ENCODE data around the gene SLC7A6OS. TPM values are rescaled to one million over a fixed set of nuclear protein-coding genes. Genes with fewer than 3 reads are reported as not detected.

The SLC7A6OS gene
- polyA plus RNA-seq, 3 donors = 9.3 to 10.5 (median 9.7) TPM

DNA sequence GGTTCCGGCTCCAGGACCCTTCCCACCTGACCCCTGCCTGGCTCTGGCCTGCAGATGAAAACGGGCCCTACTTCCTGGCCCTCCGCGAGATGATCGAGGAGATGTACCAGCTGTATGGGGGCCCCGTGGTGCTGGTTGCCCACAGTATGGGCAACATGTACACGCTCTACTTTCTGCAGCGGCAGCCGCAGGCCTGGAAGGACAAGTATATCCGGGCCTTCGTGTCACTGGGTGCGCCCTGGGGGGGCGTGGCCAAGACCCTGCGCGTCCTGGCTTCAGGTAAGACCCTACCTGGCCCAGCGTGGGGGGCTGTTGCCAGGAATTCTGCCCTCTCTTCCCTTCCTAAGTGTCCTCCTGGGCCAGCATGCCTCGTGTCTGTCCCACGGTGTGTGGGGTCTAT lies 55.0 kb downstream of the SLC7A6OS start:
- intact Hi-C loops (cut with micrococcal nuclease) = no loop called here
- no peak overlapping the region for H3K4me3 Mint-ChIP-seq

DNA sequence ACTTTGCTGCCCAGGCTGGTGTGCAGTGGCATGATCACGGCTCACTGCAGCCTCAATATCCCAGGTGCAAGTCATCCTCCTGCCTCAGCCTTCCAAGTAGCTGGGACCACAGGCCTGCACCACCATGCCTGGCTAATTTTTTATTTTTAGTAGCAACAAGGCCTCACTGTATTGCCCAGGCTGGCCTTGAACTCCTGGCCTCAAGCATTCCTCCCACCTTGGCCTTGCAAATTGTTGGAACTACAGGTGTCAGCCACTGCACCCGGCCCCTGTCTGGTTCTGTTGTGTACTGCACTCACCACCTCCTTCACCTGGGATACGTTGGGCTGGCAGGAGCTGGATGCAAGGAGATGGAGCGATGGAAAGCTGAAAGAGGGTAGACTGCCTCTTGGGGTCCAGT lies 57.0 kb downstream of the SLC7A6OS start:
- no peaks in the 10 kb centered on the region for H3K27me3 ChIP-seq (ENCODE audit: control insufficient read depth in 2 of 2, insufficient read depth in 2 of 2, low read length in 2 of 2)
- intact Hi-C loops (cut with micrococcal nuclease) = no loop called here
- no peak for DNase-seq
- H3K79me2 ChIP-seq (ENCODE audit: insufficient read depth, low read length) = peaks cover 1% of the 10 kb centered on the region
- H3K27ac ChIP-seq (ENCODE audit: low read depth in 1 of 2, low read length in 2 of 2) = no peak overlapping the region
- Mint-ChIP-seq H3K36me3 (peaks cover 69 to 86% of the 10 kb centered on the region in 2 donors), H3K27ac (peak overlapping the region in 1 of 7 donors; percentile 6), H3K4me1 (peaks cover 29% of the 10 kb centered on the region), H3K4me3 (no peak overlapping the region), H3K9me3 (peaks cover 0 to 2% (median 0%) of the 10 kb centered on the region in 7 donors), H3K27me3 (ENCODE audit: low read depth in 3 of 3) (peaks cover 0 to 2% (median 0%) of the 10 kb centered on the region in 3 donors)
- H3K9me3 ChIP-seq (replicated peaks in 1 of 2; ENCODE audit: control insufficient read depth in 1 of 2, insufficient read depth in 1 of 2, low read length in 2 of 2) = no peaks in the 10 kb centered on the region
- peaks cover 55 to 79% of the 10 kb centered on the region in 2 donors for H3K36me3 ChIP-seq (replicated peaks in 1 of 2; ENCODE audit: control insufficient read depth in 1 of 2, insufficient read depth in 2 of 2, low read length in 2 of 2)
- H4K20me1 ChIP-seq (ENCODE audit: insufficient read depth, low read length) = peaks cover 8% of the 10 kb centered on the region
- TF ChIP-seq, protein P1, sequence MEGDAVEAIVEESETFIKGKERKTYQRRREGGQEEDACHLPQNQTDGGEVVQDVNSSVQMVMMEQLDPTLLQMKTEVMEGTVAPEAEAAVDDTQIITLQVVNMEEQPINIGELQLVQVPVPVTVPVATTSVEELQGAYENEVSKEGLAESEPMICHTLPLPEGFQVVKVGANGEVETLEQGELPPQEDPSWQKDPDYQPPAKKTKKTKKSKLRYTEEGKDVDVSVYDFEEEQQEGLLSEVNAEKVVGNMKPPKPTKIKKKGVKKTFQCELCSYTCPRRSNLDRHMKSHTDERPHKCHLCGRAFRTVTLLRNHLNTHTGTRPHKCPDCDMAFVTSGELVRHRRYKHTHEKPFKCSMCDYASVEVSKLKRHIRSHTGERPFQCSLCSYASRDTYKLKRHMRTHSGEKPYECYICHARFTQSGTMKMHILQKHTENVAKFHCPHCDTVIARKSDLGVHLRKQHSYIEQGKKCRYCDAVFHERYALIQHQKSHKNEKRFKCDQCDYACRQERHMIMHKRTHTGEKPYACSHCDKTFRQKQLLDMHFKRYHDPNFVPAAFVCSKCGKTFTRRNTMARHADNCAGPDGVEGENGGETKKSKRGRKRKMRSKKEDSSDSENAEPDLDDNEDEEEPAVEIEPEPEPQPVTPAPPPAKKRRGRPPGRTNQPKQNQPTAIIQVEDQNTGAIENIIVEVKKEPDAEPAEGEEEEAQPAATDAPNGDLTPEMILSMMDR (IDR thresholded peaks at IDR 0.05) = no peak
- 80% methylated on average over 1 of the region's 4 CpGs for WGBS (ENCODE audit: insufficient coverage)
- no peak overlapping the region for H3K9ac ChIP-seq (ENCODE audit: insufficient read depth, low read length, poor library complexity, severe bottlenecking)
- peaks cover 22 to 23% of the 10 kb centered on the region in 2 donors for H3K4me1 ChIP-seq (ENCODE audit: control insufficient read depth in 1 of 2, insufficient read depth in 2 of 2, low read length in 2 of 2)
- no peak overlapping the region for H2AFZ ChIP-seq (ENCODE audit: insufficient read depth, low read depth, low read length, poor library complexity, severe bottlenecking)
- H3K4me3 ChIP-seq (replicated peaks in 1 of 3; ENCODE audit: low read depth in 2 of 3, low read length in 3 of 3) = no peak overlapping the region
- H3K4me2 ChIP-seq (replicated peaks; ENCODE audit: extremely low read depth, low read length, poor library complexity, severe bottlenecking) = no peak overlapping the region

More for the DNA sequence above, 55.0 kb downstream of the SLC7A6OS start:
- DNase-seq = no peak
- peaks cover 21 to 22% of the 10 kb centered on the region in 2 donors for H3K4me1 ChIP-seq (ENCODE audit: control insufficient read depth in 1 of 2, insufficient read depth in 2 of 2, low read length in 2 of 2)
- TF ChIP-seq, protein P1 (IDR thresholded peaks at IDR 0.05) = no peak
- Mint-ChIP-seq H3K4me1 (peaks cover 23% of the 10 kb centered on the region), H3K9me3 (no peaks in the 10 kb centered on the region), H3K36me3 (peaks cover 66 to 86% of the 10 kb centered on the region in 2 donors), H3K27ac (peak overlapping the region in 2 of 7 donors; percentile 26 to 33), H3K27me3 (ENCODE audit: low read depth in 3 of 3) (peaks cover 0 to 2% (median 0%) of the 10 kb centered on the region in 3 donors)
- no peaks in the 10 kb centered on the region for H3K79me2 ChIP-seq (ENCODE audit: insufficient read depth, low read length)
- peaks cover 18% of the 10 kb centered on the region for H4K20me1 ChIP-seq (ENCODE audit: insufficient read depth, low read length)
- no peak overlapping the region for H3K4me3 ChIP-seq (replicated peaks in 1 of 3; ENCODE audit: low read depth in 2 of 3, low read length in 3 of 3)
- WGBS (ENCODE audit: insufficient coverage) = 98% methylated on average over 18 of the region's 18 CpGs
- H3K9me3 ChIP-seq (replicated peaks in 1 of 2; ENCODE audit: control insufficient read depth in 1 of 2, insufficient read depth in 1 of 2, low read length in 2 of 2) = no peaks in the 10 kb centered on the region
- no peak overlapping the region for H2AFZ ChIP-seq (ENCODE audit: insufficient read depth, low read depth, low read length, poor library complexity, severe bottlenecking)
- no peak overlapping the region for H3K4me2 ChIP-seq (replicated peaks; ENCODE audit: extremely low read depth, low read length, poor library complexity, severe bottlenecking)
- peaks cover 64 to 81% of the 10 kb centered on the region in 2 donors for H3K36me3 ChIP-seq (replicated peaks in 1 of 2; ENCODE audit: control insufficient read depth in 1 of 2, insufficient read depth in 2 of 2, low read length in 2 of 2)
- no peaks in the 10 kb centered on the region for H3K27me3 ChIP-seq (ENCODE audit: control insufficient read depth in 2 of 2, insufficient read depth in 2 of 2, low read length in 2 of 2)
- H3K9ac ChIP-seq (ENCODE audit: insufficient read depth, low read length, poor library complexity, severe bottlenecking) = no peak overlapping the region
- H3K27ac ChIP-seq (ENCODE audit: low read depth in 1 of 2, low read length in 2 of 2) = no peak overlapping the region
